ENCODE measurements around the gene CYB5R4. TPM values are rescaled to one million over a fixed set of nuclear protein-coding genes. Genes with fewer than 3 reads are reported as not detected.

The CYB5R4 gene
- polyA plus RNA-seq, 1 donor, result 9.8 TPM

DNA sequence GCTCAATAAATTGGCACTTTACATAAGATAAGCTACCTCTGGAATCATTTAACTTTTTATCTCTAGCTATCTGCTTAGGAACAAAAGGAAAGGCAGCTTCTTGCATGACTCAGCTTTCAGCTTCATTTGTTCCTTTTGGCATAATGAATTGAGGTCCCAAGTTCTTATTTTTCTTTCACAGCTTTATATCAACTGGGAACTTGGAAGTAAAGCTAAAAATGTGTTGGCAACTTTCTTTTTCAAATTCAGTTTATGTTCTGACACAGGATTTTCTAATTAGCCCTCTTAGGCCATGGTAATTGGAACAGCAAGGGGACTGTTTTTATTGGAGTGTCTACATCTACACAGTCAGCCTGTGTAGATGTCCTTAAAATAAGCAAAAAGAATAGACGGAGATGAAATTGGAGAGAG, 118.8 kb downstream of the CYB5R4 start:
- no peak for DNase-seq

DNA sequence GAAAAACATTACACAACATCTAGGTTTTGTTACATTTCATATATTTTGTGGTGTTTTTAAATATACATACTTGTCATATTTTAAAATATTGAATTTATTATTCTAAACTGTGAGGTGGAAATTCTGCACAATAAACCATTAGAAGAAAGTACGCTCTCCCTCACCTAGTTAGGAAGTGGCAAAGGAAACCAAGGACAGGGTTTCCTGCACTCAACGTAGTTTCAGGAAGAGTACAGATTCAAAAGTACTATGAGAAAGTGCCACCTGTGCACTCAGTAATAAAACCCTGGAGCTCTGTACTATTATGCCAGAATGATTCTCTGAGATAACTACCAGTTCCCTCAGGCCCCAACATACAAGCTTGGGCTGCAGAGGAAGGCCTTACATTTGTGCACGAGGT, 119.5 kb downstream of the CYB5R4 start:
- no peak for DNase-seq

DNA sequence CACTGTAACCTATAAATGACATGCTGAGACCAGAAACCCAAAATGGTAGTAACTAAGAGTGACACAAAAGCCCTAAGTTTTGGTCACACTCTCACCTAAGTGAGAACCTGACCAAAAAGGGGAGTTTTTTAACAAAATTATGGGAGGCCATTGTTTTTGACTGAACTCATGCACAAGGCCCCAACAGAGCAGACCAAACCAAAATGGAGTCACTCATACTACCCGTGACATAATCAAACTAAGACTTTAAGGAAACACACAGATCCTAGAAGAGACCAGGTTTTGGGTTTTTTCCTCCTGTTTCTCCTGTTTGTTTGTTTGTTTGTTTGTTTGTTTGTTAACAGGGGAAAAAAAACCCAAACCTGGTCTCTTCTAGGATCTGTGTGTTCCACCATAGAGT, 124.9 kb downstream of the CYB5R4 start:
- no peak for DNase-seq

DNA sequence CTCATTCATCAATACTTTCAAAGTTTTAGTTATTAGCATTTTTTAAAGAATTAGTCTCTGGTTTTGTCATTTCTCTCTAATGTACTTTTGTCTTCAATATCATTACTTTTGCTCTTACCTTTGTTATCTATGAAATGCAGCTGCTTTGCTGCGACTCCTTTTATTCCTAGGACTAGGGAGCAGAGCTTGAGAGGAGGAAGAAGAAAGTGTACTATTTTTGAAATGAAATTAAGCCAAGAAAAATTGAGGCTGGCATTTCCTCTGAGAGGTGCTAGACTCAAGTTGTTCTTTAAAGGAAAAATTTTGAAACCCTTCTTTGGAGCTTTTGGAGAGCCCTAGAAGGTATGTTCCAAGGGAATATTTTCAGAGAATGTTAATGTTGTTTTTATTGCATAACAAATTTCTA, 125.8 kb downstream of the CYB5R4 start:
- DNase-seq, result no peak

DNA sequence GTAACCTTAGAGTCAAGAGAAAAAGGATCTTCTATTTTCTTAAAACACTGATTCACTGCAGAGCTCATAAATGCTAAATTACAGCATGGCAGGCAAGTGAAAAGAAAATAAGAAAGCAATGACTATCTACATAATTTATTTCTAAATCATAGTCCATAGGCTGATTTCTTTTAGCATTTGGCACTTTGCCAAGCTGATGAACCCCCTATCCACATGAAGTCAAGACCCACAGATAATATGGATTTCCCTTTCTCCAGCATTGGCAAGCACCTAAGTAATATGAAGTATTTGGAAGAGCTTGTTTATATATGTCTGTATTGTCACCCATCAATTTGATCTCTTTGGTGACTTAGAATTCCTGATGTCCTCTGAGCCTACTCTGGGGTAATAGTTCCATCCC, 126.2 kb downstream of the CYB5R4 start:
- no peak for DNase-seq

DNA sequence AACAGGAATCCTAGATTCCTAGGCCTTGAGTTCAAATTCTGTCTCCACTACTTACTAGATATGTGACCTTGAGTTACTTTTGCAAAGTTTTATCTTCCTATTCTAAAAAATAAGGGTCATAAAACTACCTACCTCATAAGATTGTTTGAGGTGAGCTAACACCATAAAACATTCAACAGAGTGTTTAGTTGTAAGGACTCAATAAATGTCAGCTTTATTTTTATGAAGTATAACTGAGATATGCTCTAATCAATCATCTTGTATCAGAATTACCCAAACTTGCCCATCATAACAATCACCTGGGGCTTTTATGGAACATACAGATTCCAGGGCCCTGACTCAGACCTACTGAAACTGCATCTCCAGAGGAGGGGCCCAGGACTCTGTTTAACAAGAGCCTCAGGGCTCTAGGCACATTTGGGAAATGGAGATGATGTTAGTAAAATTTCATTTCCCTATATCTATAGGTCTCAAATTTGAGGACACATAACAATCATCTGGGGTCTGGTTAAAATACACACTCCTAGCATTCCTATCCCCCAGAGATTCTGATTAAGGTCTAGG, 138.6 kb downstream of the CYB5R4 start:
- no peak for DNase-seq

DNA sequence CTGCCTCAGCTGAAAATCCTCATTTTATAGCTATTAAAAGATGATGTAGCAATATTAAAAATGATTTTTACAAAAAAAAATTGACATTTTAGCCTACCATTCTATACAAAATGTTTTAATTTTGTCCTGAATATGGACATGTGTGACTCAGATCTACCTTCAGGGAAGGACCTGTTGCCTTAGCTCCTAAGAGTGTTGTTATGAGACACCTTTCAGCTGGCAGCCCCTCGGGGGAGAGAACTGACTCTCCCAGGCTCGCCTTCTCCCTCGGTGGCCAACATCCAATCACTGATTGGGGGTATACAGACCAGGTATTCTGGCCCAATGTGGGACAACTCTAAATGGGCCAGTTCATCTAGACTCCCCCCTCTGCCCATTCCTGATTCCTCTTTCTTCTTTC, 141.6 kb downstream of the CYB5R4 start:
- no peak for DNase-seq

DNA sequence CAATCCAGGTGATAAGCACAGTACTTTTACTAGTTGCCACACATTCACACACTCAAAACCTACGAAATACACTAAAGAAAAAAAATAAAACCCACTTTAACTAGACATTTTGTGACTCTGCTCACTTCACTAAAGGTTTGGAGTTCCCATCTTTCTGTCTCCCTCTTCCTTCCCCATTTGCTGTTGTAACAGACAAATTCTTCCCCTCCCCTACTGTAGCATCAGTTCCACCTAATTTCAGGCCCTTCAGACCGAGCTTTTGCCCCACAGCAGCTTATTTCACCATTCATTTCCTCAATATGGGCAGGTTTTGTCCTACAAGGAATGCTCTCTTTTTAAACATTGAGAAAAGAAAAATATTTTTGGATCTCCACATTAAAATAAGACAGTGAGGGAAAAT, 142.7 kb downstream of the CYB5R4 start:
- no peak for DNase-seq

DNA sequence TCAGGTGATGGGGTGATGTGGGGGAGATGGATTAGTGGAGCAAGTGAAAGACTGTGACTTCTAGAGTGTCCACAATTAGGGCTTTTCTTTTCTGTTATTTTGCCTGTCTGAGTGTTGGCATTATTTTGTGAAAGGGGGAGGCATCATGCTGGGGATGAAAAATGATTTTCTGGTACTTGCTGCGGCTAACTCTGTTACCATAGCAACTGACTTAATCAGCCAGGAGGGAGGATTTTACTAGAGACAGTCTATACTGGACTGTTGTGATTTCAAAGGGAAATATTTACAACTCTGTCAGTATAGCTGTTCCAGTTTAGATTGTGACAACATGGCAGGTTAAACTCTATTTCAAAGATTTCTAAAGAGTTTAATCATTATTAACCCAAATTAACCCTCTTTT, 143.6 kb downstream of the CYB5R4 start:
- no peak for DNase-seq

DNA sequence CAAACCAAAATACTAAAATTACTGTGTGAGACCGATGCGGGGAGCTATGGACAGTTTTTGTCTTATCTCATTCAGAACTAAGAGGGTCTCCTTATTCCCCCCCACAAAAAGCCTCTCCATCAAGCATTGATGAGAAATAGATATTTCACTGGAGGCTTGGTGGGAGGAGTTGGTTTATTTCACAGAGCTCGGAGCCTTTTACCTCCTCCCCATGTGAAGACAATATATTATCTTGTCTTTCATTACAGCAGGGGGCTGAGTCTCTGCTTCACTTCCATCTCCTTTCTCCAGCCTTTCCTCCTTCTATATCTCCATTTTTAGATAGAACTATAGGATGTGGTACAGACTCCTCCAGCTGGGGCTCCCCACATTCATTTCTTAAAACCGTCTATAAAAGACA, 144.2 kb downstream of the CYB5R4 start:
- no peak for DNase-seq

DNA sequence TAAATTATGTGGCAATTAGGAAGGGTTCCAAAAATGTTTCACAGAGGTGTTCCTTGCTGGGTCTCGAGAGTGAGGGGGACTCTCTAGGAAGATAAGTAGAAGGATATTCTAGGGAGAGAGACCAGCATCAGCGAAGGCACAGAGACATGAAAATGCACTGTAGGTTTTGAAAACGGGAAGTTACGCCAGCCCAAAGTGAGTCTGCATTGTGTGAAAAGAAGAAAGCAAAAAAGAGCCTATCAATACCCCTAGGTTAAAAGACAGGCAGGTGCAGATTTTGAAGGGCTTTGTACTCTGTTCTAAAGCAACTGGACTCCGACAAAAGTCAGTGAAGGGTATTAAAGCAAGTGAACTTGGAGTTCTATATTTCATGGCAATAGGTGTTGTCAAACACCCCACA, 148.4 kb downstream of the CYB5R4 start:
- no peak for DNase-seq

DNA sequence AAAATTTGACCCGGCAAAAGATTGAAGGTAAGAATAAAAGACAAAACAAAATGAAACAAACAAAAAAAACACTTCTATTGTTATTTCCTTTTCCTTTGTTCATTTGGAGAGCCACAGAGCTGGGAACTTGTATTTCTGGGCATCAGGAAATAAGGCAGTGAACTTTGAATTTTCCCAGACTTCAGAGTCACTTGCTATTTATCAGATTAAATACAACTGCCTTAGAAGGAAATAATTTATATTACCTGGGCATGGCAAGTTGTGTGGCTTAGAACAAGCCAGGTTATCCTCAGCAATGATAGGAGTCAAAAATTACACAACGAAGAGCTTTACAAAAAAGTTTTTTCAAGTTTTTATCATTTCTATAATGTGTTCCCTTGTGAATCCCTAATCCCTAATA, 153.9 kb downstream of the CYB5R4 start:
- DNase-seq, result no peak

DNA sequence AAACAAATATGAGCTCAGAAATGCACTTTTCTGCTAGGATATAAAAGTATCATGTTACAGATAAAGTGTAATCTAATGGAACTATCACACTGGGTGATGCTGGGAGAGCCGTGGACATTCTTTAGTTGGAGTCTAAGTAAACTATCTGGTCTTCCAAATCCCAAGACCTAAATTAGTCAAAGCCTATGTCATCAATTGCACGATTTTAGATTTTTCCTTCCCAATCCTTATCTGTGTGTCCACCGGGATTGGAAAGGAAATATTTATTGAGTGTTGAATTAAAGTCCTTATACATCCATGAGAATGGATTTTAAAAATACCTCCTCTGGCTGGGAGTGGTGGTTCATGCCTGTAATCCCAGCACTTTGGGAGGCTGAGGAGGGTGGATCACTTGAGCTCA, 154.4 kb downstream of the CYB5R4 start:
- DNase-seq, result no peak

DNA sequence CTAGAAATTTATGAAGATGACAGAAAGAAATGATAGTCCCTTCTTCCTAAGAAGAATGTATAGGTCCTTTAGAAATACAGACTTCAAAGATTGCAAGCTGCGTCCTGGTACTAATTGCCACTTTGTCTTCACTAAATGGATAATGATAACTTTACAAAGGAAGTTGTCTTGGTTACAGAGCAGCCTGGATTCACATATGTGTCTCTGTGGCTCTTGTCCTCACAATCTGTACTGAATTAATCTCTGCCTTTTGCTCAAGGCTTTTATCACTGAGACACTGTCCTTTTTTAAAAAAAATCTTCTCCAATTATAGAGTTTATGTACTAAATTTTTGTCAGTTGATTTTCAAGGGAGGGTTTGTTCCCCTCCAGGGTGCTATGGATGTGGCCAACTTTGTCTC, 156.5 kb downstream of the CYB5R4 start:
- no peak for DNase-seq

Other genes with a start within 250 kb of the CYB5R4 start
- 0.60 TPM for gene SNAP91, start 150.6 kb upstream of the CYB5R4 start, polyA plus RNA-seq (ENCODE audit: insufficient read length)
- not detected for gene RIPPLY2, start 6.3 kb upstream of the CYB5R4 start, polyA plus RNA-seq (ENCODE audit: insufficient read length)
- gene MRAP2, start 174.1 kb downstream of the CYB5R4 start, polyA plus RNA-seq (ENCODE audit: insufficient read length), result 3.2 TPM

All from left kidney (tissue), 2 donors.